AG09309 (cell line): Measurements from ENCODE around the gene TXNDC17.

Experiments used
- DNase-seq: peaks from one replicate; pipeline ENCODE4 v3.0.0-alpha.2; 2010; ENCODE audit warnings: low read depth
- H3K4me3 ChIP-seq: 2 replicates; pipeline ENCODE4 v1.5.1; 2011; ENCODE audit warnings: mild to moderate bottlenecking, low read depth, low read length, moderate library complexity; ENCODE audit not compliant: control insufficient read depth
- CTCF ChIP-seq: IDR thresholded peaks from 2 replicates; pipeline ENCODE4 v1.5.1; 2011; ENCODE audit warnings: mild to moderate bottlenecking, low read depth, low read length, inconsistent platforms; ENCODE audit not compliant: insufficient read depth, control insufficient read depth; ENCODE audit errors: missing control alignments

TXNDC17 gene

GRCh38 chr17:6681671-6682070 lies 40.8 kb downstream of the TXNDC17 start:
- no peak overlapping the region for H3K4me3 ChIP-seq
- DNase-seq, result no peak
- TF ChIP-seq CTCF, result no peak

- no peak for DNase-seq
- no peak overlapping the region for H3K4me3 ChIP-seq
- no peak for TF ChIP-seq CTCF
These were observed 41.5 kb downstream of the TXNDC17 start for GRCh38 chr17:6682339-6682738.

GRCh38 chr17:6683081-6683684 lies 42.3 kb downstream of the TXNDC17 start:
- DNase-seq, result no peak
- TF ChIP-seq CTCF, result no peak
- H3K4me3 ChIP-seq, result no peak overlapping the region

GRCh38 chr17:6683730-6684459 lies 43.0 kb downstream of the TXNDC17 start:
- TF ChIP-seq CTCF, result no peak
- DNase-seq, result no peak
- H3K4me3 ChIP-seq, result no peak overlapping the region

GRCh38 chr17:6684460-6684783 lies 43.6 kb downstream of the TXNDC17 start:
- H3K4me3 ChIP-seq, result no peak overlapping the region
- DNase-seq, result no peak
- TF ChIP-seq CTCF, result no peak

GRCh38 chr17:6684881-6685767 lies 44.3 kb downstream of the TXNDC17 start:
- no peak for DNase-seq
- TF ChIP-seq CTCF, result no peak
- H3K4me3 ChIP-seq, result no peak overlapping the region
